GM21825 (cell line): ENCODE data around the gene CTNNA2.

Source experiments
- ATAC-seq: cut with Tn5 transposase; IDR thresholded peaks from one replicate; pipeline ENCODE4 v1.9.1; 2021; ENCODE audit warnings: mild to moderate bottlenecking, moderate library complexity; ENCODE audit not compliant: unreplicated experiment

Gene CTNNA2

DNA sequence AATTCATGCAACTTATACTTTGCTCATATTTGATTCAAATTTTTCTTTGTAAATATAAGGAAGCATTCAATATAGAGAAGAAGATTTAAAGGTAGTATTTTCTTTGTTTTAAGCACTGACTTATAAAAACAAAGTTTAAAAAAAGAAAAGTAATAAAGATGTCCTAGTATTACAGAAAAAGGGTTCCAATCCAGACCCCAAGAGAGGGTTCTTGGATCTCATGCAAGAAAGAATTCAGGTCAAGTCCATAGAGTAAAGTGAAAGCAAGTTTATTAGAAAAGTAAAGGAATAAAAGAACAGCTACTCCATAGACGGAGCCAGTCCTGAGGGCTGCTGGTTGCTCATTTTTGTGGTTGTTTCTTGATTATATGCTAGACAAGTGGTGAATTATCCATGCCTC lies 267.9 kb downstream of the CTNNA2 start:
- no peak for ATAC-seq

DNA sequence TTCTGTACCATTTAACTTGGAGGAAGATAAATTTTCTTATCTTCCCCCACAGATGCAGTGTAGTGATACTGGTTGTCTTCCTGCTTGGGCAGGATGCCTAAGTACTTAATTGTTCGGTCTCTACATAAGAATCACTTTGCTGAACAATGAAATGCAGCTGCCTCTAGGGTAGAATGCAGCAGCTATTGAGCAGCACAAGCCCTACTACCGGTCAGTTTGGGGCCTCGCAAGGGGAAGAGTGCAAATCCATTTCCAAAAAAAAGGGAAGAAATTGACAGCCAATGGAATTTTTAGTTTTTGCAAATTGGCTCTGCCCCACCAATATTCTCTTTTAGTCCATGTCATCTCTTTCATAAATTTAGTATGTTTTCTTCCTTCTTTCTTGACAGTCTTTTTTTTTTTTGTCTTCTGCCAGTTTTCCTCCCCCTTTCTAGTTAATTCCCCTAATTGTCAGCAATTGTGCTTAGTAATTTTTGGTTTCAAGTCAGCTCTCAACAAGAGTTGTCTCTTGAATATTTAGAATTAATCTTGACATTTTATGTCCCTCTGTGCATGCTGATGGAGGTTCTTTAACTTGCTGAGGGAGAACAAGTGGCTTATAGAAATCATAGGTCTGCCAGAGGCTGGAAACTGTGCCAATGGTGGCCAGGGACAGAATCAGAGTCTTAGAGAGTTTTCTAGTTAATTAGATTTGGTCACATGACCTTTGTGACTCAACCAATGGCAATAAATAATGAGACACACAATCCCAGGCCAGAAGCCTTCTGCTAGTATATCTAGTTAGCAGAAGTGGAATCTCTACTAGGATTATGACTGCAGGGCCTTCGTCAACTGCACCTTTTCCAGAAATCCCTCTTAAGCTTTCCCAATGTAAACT lies 270.0 kb downstream of the CTNNA2 start:
- no peak for ATAC-seq

DNA sequence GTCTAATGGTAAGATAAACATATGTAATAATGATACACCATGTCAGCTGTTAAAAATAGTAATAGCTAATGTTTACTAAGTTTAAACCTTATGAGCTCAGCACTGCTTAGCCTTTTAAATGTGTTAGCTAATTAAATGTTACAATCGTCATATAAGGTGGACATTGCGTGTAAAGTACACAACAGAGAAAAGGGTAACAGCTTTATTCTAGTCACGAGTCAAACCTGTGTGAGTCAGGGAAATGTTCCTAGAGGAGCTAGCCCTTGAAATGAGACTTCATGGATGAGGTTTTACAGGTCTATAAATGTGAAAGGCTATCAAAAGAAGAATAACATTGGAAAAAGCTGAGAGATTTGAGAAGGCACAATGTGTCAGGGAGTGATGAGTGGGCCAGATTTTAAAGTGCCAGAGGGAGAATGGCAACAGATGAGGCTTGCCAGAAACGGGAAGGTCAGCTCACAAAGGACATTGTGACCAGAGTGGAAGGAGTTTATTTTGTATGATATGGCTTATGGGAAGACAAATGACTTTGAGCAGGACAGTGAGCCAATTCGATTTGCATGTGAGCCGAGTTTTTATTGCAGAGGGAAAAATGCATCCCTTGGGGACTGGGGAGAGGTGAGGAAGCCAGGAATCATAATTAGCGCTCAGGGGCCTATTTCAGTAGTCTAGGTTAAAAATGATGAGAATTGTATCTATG lies 276.3 kb downstream of the CTNNA2 start:
- no peak for ATAC-seq

DNA sequence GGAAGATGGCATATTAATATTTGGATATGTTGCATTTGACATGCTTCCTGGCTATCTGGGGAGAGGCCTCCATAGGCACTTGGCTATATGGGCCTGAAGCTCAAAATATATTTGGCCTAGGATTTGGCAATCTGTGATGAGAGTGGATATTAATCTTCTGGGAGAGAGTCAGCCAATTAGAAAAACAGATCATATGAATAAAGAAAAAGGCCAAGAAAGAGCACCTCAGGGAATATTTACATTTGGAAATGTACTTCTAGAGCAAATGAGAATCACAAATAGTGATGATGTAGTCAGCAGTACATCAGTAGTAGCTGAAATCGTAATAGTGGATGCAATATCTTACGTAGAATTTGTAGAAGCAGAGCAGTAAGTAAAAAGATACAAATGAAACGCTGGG lies 277.0 kb downstream of the CTNNA2 start:
- ATAC-seq = no peak

DNA sequence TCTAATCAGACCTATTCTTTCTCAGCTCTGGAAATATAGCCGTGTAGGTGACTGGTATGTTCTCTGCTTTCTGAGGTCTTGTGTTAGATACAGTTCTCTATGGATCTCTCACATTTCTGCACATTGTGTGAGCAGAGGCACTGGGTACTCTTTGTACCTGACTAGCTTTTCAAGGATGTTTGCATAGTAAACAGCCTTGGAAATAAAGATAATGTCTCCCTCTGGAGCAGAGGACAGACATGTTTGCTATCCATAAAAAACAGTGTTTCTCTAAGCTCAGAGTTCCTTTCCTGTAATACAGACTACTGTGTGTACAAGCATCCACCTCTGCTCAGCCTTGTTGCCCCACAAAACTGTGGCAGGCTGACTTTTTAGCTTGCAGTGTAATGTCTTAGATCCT lies 279.2 kb downstream of the CTNNA2 start:
- ATAC-seq = no peak

DNA sequence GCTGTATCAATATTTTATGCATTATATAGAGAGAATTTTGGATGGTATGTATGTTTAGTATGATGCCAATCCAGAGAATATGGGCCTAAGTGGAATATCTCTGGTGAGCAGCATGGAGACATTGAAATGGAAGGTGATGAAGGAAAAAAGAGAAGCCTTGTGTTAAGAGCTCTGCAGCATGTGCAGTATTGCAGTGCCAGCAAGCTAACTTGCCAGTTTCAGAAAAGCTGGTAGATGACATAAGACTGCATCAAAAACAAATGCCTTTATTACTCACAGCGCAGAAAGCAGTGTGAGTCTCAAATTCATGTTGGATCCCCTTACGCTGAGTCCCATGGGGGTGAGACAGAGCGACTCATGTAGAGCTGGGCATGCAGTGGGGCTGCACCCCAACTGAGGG lies 280.2 kb downstream of the CTNNA2 start:
- no peak for ATAC-seq

DNA sequence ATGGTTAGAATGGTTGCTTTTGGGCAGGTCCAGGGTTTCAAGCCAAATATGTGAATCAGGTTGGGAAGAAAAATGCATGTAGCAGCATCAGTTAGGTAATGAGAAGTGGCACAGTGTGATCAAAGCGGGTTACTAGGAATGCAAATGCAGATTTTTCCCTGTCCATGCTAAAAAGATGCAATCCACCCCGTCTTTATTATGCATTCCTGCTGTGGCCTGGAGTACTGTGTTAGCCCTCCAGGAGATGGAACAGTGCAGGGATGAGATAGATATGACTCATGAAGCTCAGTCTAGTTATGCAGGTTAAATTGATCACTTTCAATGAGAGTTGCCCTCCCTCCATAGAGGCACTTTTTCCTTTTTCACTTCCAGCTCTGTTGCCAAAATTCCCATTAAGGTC lies 283.8 kb downstream of the CTNNA2 start:
- no peak for ATAC-seq

DNA sequence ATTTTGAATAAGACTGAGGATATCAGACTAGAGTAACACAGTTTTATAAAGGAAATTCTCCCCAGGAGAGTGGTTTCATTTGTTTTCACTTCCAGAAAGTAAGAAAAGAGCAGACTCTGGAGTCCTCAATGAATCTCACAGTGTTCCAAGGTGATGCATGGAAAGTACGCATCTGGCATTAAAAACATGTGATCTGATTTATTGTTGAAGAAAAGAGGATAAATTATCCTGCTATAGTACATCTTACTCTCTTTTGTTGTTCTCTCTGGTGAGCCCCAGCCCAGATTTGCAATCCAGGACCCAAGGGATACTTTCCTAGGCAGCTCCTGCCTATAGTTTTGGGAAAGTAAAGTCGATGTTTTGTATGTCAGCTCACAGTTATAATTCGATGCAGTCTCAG lies 285.9 kb downstream of the CTNNA2 start:
- ATAC-seq = no peak

DNA sequence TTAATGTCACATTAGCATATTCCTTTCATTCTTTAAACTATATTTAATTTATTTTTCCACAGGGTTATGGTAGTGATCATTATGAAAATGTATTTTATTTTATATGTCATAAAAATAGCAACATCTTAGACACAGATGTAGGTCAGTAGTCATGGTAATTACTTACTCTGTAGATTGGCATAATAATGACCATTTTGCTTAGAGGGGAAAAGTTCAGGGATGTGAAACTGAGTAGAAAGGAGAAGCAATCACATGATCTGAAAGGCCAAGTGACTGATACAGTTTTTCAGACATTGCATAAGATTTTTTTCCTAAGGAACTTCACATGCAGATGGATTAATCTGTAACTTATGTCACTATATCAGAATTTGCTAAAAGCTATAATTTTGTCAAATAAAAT lies 286.9 kb downstream of the CTNNA2 start:
- no peak for ATAC-seq

DNA sequence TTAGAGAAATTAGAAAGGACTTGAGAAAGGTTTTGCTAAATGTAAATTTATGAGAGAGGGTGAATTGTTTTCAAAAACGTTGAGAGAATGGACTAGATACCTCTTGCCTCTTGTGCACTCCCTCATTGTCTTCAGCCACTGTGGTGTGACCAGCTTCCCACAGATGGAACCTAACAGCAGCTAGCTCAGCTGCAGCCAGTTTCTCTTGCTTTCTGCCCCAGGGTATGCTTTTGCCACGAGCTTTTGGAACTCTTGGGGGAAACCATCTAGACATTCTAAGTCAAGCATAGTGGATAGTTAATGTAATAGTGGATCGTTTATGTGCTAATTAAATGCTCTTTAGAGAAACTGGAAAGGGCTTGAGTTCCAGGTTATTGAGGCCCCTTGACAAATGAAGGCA lies 288.2 kb downstream of the CTNNA2 start:
- ATAC-seq = no peak

DNA sequence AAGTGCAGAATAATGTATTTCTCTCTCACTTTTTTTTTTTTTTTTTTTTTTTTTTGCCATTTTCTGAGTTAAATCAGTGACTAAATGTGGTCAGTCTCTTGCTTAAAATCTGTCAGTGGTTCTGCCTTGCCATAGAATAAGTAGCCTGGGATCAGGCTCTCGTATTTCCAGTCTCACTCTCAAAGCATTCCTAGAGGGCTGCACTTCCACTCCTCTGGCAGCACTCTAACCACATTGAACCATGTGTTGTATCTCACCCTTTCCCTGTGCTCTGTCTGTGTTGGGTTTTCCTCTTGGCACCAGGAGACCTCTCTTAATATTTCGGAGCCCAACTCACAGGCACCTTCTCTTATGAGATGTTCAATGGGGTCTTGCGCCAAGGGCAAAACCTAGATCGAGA lies 304.4 kb downstream of the CTNNA2 start:
- no peak for ATAC-seq

DNA sequence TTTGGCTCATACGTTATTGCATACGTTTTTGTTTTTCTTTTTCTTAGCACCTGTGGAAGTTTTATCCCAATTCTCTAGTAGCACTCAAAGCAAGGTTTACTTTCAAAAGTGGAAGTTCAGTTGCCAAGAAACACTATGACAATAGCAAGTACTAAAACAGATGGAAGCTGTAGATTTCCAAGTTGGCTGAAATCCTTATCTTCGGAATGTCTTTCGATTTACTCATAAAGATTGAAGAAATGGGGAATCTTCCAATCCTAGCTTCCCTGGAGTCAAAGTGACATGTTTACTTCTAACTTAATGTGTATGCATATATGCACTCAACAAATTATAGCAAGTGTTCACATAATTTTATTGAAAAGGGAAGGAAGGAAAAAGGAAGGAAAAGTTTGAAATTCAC lies 307.4 kb downstream of the CTNNA2 start:
- ATAC-seq = no peak

DNA sequence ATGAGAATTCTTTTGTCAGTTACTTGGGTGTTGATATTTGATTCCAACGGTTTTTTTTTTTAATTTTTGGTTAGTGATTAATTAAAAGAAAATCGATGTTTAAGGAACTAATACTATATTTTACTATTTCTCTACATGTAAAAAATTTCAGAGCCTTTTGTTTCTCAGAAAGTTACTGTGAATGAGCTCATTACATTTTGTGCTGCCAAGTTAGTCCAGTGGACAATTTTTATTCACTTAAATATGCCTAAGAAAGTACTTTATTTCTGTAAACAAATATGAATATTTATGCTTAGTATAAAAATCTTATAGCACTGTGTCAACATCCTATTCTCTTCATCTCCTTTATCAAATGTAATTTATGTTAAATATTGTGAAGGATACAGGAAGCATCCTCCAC lies 309.3 kb downstream of the CTNNA2 start:
- ATAC-seq = no peak

DNA sequence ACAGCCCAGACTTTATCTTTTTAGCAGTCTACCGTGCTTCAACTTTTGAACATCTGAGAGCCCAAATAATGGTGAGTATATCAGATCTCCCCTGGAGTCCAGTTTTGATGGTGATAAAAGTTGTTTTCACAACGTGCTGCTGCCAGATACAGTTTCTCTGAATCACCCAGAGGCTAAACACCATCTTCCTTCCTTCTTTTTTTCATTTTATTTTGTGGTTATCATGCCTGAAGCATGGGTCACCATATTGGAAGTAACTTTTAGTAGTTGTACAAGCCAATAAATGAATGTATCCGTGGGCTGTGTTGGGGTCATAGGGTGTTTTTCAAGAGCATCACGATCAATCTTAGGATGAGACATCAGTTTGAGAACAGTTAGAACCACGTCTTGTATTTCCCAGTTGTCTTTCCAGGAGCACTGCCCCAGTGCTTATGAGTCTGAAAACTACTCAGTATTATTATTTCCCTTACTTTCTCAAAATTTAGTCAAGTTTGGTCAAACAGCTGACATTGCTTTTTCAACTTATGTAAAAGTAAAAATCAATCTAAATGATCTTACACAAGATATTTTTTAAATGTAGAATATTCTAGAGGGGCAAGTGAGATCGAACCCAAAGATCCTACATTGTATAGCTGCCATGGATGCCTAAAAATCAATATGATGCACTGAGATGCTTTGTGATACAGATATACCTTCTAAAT lies 311.4 kb downstream of the CTNNA2 start:
- no peak for ATAC-seq

DNA sequence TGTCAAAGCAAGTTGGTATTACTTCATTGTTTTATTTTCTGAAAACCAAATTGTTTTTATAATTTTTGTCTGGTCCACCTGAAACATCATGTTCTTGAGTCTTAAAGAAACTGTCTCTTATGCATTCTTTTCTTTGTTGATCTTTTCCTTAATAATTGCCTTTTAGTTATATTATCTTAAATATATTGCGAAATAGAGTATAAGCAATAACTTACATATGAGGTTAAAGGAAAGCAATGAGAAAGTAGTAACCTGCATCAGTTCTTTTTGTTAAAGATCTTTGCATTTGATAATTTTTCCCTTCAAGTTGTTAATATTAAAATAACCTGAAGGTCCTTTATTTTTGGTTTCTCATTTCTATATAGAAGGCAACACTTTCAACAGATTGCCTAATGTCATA lies 315.0 kb downstream of the CTNNA2 start:
- ATAC-seq = no peak

DNA sequence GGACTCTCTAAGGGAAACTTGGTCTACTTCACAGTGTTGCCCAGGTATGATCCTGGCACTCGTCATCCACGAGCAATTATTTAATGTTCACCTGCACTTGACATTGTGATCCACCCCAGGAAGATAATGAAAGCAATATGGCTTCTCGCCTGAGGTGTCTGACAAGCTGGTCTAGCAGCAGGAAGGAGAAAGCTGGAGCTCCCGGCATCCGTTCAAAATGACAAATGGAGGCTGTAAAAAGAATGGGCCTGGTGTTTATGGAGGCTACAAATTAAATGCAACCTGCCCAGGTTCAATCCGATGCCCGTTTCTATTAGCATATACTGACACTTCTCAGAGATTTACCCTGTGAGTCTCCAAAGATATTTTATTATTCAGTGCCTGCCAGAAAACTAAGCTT lies 317.6 kb downstream of the CTNNA2 start:
- no peak for ATAC-seq

DNA sequence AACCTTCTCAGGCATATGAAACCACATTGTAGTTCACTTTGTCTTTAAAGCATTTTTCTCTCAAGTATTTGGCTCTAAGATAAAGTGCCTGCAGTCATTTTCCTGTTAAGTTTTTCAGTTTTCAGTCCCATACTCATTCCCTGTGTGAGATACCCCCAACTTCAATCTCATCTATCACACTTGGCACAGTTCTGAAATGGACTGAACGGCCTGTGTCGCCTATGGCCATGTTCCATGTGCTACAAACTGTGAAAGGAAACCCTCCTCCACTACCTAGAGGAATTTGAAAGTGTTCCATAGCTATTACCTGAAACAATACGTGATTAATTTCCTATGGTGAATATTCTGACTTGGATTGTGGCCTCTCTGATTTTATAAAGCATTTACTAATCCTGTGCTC lies 319.1 kb downstream of the CTNNA2 start:
- no peak for ATAC-seq

DNA sequence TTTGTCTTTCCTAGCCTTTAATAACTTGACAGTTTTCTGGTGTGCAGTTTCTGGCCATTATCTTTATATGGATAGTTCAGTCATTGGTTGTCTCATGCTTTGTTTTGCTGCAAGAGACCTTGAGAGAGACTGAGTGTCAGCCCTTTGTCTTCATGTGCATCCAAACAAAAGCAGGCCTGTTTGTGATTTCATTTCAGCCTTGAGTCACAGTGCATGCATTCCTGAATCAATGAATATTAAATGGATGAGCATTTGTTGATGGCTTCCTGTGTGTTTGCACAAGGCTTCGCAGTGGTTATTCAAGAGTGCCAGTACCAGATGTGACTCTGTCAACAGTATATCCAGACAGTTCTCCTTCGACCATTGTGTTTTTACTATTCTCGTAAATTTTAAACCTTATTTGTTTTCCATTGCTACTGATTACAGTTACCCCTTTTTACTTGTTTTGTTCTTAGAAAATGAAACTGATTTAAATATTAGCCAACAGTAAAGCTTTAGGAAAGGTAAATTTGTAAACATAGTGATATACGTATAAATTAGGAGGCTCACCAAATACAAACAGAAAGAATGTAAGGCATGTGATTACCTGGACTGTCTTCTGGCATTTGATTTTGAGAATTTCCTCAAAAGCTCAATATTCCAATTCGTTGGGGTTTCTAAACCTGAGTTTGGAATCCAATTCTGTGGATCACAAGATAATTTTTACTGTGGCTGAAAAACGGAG lies 319.8 kb downstream of the CTNNA2 start:
- ATAC-seq = no peak

DNA sequence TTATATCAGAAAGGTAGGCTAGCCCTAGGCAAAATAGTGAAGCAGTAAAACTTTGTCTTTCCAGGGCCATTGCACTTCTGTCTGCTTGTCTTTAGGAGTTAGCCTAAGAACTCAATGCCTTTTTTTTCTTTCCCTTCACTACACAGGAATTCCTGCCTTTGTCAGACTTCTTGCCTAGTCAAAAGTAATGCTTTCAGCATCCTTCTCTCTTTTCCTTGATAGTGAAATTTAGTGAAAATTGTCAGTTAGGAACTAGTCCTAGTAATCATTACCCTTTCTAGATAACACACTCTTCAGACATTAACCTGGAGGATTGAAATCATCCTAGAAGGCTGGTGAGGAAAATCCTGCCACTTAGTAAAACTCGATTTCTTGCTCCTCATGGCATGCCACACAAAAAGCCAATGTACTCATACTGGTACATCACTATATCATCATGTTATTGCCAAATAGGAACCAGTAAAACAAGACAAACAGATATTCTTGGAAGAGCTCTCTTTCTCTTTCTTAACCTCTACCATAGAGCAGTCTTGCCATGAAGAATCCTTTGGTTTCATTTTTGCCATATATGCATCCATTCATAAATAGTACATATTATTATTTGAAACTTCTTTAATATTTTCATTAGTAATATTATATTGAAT lies 320.5 kb downstream of the CTNNA2 start:
- ATAC-seq = no peak

DNA sequence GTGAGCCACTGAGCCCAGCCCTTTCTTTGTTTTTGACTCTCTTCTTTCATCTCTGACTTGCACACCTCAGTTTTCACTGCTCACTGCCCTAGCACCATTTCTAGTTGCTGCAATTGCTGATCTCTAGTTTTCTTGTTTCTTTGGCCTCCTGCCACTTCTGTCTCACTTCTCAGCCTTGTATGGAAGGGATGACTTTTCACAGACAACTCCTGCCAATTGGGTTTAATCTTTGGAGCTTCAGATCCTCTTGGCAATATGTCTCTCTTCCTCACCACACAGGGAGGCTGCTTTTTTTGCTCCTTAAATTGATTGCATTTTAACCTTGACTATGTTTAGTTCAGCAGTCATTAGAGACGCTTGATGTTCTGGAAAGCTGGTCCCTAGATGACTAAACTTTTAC lies 323.1 kb downstream of the CTNNA2 start:
- ATAC-seq = no peak

DNA sequence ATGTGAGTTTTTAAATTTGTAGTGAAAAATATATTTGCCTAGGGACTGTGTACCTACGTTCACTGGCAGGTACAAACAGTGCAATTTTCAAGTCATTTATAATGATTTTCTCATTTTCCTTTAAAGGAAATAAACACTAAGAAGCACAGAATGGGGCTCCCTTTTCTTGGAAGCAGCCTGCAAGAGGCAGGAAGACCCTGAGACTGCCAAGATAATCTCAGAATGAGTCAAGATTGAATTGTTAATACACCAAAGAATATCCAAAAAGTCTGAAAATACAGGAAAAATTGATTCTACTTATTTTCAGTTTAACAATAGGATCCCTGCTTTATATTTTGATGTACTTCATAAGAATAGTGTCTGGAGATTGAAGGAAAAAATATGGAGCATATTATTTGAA lies 331.2 kb downstream of the CTNNA2 start:
- no peak for ATAC-seq
